SK-N-MC (cell line): ENCODE results near the gene TCAP.
"Not testable (repeated sequence)": the region's sequence is repeated elsewhere in the genome, so short reads cannot be mapped to it uniquely, and the experiment has no call there.

Experiments
- DNase-seq: peaks from one replicate; pipeline ENCODE4 v3.0.0-alpha.2; 2011; ENCODE audit warnings: low read depth, low spot score
- H3K27ac ChIP-seq: fragments of 200-600 bp; sonication (generic); 2 replicates; pipeline ENCODE4 v1.5.1; 2016; ENCODE audit warnings: mixed run types
- H3K36me3 ChIP-seq: fragments of 200-600 bp; sonication (generic); 2 replicates; pipeline ENCODE4 v1.6.1; 2017; ENCODE audit warnings: antibody characterized with exemption, low read length, mixed read lengths; ENCODE audit not compliant: insufficient read depth
- H3K4me3 ChIP-seq: fragments of 200-600 bp; sonication (generic); 2 replicates; pipeline ENCODE4 v1.5.1; 2016
- H3K9ac ChIP-seq: fragments of 200-600 bp; sonication (generic); 2 replicates; pipeline ENCODE4 v1.8.0; 2017; ENCODE audit warnings: mixed run types, mixed read lengths; ENCODE audit not compliant: insufficient read length
- H3K9me3 ChIP-seq: fragments of 200-600 bp; sonication (generic); 2 replicates; pipeline ENCODE4 v1.6.1; 2017; ENCODE audit warnings: low read depth, mild to moderate bottlenecking, antibody characterized with exemption, low read length, moderate library complexity, mixed read lengths
- EZH2 ChIP-seq: fragments of 200-600 bp; sonication (generic); IDR thresholded peaks from one replicate; pipeline ENCODE4 v1.6.1; 2017; ENCODE audit warnings: antibody characterized with exemption
- FOXP2 ChIP-seq: optimal IDR thresholded peaks from 2 replicates; pipeline ENCODE3; 2011; ENCODE audit warnings: mild to moderate bottlenecking, moderate library complexity; ENCODE audit not compliant: insufficient read depth; ENCODE audit errors: extremely low read length, control extremely low read depth
- POLR2AphosphoS5 ChIP-seq: IDR thresholded peaks from 2 replicates; pipeline ENCODE4 v1.6.1; 2012; ENCODE audit warnings: mild to moderate bottlenecking, low read depth, low read length, borderline replicate concordance

TCAP gene

DNA sequence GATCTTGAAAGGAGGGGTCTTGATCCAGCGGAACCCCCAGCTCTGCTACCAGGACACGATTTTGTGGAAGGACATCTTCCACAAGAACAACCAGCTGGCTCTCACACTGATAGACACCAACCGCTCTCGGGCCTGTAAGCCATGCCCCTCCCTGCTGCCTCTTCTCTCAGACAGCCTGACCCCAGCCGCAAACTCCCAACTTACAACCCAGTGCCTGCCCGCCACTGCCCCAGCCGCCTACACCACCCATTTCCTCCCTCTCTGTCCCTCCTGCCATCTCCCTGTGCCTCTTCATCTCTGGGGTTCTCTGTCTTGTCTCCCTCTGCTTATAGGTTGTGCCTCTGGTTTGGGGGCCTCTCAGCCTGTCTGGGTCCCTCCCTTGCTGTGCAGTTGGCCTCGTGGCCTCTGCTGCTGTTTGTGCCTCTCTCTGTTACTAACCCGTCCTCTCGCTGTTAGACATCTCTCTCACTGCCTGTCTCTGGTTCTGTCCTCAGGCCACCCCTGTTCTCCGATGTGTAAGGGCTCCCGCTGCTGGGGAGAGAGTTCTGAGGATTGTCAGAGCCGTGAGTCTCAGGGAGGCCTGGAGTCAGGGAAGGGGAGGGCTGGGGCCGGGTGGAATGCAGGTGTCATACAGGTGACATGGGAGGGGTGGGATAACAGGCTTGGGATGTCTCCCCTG is 44.3 kb downstream of the TCAP start:
- DNase-seq: no peak
- Histone ChIP-seq H3K4me3 (no peak overlapping the region), H3K9ac (no peak overlapping the region), H3K36me3 (no peaks in the 10 kb centered on the region; the same call in 1 of the 2 replicates), H3K9me3 (no peaks in the 10 kb centered on the region), H3K27ac (no peak overlapping the region)
- no peak for TF ChIP-seq FOXP2
- no peak for TF ChIP-seq POLR2AphosphoS5
- no peak for TF ChIP-seq EZH2

- H3K27ac ChIP-seq: no peak overlapping the region
- no peaks in the 10 kb centered on the region for H3K9me3 ChIP-seq
- no peak for DNase-seq
- no peak for TF ChIP-seq FOXP2
- no peak for TF ChIP-seq POLR2AphosphoS5
- no peak for TF ChIP-seq EZH2
- H3K36me3 ChIP-seq: no peaks in the 10 kb centered on the region; the same call in 1 of the 2 replicates
- no peak overlapping the region for H3K9ac ChIP-seq
- no peak overlapping the region for H3K4me3 ChIP-seq
Measured at GRCh38 chr17:39709998-39710964, 45.1 kb downstream of the TCAP start.

DNA sequence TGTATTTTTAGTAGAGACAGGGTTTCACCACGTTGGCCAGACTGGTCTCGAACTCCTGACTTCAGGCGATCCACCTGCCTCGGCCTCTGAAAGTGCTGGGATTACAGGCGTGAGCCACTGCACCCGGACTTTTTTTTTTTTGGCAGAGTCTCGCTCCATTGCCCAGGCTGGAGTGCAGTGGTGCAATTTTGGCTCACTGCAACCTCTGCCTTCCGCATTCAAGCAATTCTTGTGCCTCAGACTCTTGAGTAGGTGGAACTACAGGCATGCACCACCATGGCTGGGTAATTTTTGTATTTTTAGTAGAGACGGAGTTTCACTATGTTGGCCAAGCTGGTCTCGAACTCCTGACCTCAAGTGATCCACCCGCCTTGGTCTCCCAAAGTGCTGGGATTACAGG is 45.9 kb downstream of the TCAP start:
- H3K9ac ChIP-seq, H3K4me3 ChIP-seq, H3K27ac ChIP-seq, DNase-seq, H3K9me3 ChIP-seq, H3K36me3 ChIP-seq: not testable (repeated sequence)

DNA sequence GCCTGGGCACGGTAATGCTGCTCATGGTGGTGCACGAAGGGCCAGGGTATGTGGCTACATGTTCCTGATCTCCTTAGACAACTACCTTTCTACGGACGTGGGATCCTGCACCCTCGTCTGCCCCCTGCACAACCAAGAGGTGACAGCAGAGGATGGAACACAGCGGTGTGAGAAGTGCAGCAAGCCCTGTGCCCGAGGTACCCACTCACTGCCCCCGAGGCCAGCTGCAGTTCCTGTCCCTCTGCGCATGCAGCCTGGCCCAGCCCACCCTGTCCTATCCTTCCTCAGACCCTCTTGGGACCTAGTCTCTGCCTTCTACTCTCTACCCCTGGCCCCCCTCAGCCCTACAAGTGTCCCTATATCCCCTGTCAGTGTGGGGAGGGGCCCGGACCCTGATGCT is 46.7 kb downstream of the TCAP start:
- H3K27ac ChIP-seq: no peak overlapping the region
- TF ChIP-seq FOXP2 (no peak), POLR2AphosphoS5 (no peak), EZH2 (no peak)
- H3K4me3 ChIP-seq: no peak overlapping the region
- H3K9me3 ChIP-seq: no peaks in the 10 kb centered on the region
- no peaks in the 10 kb centered on the region; the same call in 1 of the 2 replicates for H3K36me3 ChIP-seq
- DNase-seq: no peak
- H3K9ac ChIP-seq: no peak overlapping the region

DNA sequence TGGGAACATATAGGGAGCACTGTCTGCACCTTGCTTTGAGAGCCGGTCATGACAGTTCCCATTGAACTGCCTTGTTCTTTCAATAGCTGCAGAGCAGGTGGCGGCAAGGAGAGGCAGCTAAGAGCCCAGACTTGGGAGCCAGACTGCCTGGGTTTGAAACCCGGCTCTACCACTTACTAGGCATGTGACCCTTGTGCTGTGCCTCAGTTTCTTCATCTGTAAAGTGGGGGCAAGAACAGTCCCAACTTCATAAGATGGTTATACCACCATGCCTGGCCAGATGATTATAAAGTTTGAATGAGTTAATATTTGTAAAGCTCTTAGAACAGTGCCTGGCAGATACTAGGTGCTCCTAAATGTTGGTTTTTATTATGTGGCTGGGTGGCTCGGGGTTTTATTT is 49.1 kb downstream of the TCAP start:
- Histone ChIP-seq H3K27ac (no peak overlapping the region), H3K9me3 (no peaks in the 10 kb centered on the region), H3K4me3 (no peak overlapping the region), H3K36me3 (no peaks in the 10 kb centered on the region; the same call in 1 of the 2 replicates), H3K9ac (no peak overlapping the region)
- DNase-seq: no peak
- TF ChIP-seq EZH2 (no peak), POLR2AphosphoS5 (no peak), FOXP2 (no peak)

GRCh38 chr17:39715375-39716072 is 50.4 kb downstream of the TCAP start:
- Histone ChIP-seq H3K4me3 (no peak overlapping the region), H3K36me3 (no peaks in the 10 kb centered on the region), H3K9me3 (no peaks in the 10 kb centered on the region), H3K27ac (no peak overlapping the region), H3K9ac (no peak overlapping the region)
- DNase-seq: no peak
- TF ChIP-seq FOXP2 (no peak), POLR2AphosphoS5 (no peak), EZH2 (no peak)
